CD8-positive, alpha-beta memory T cell (primary cell): ENCODE data around the gene USP47. TPM values are rescaled to one million over a fixed set of nuclear protein-coding genes. Genes with fewer than 3 reads are reported as not detected.

Experiments used
- CTCF ChIA-PET: fragments of 350-600 bp; sonication (Branson Sonifier 250); formaldehyde crosslinking; loops from one replicate; lab custom pipeline; 2021; ENCODE audit warnings: antibody characterized with exemption; lab: Charles Lee
- POLR2A ChIA-PET: fragments of 350-600 bp; sonication (Branson Sonifier 250); formaldehyde crosslinking; loops from one replicate; lab custom pipeline; 2021; ENCODE audit warnings: antibody characterized with exemption; lab: Charles Lee
- DNase-seq, 5 donors: peaks; one replicate each; pipeline versions ENCODE4 v3.0.0 to v3.0.0-alpha.2; 2020 to 2022; ENCODE audit warnings: mixed read lengths in 1 of 5
- H3K27ac ChIP-seq: one replicate; pipeline ENCODE4 v1.7.0; 2013; ENCODE audit warnings: low read depth, mild to moderate bottlenecking, low read length, moderate library complexity
- H3K27me3 ChIP-seq: 2 replicates; pipeline ENCODE4 v1.7.0; 2013; ENCODE audit warnings: low read length, mild to moderate bottlenecking; ENCODE audit not compliant: insufficient read depth, poor library complexity, severe bottlenecking
- H3K36me3 ChIP-seq: 2 replicates; pipeline ENCODE4 v1.7.0; 2013; ENCODE audit warnings: mild to moderate bottlenecking, low read length, moderate library complexity; ENCODE audit not compliant: insufficient read depth
- H3K4me1 ChIP-seq: 2 replicates; pipeline ENCODE4 v1.7.0; 2013; ENCODE audit warnings: mild to moderate bottlenecking, low read length, moderate library complexity; ENCODE audit not compliant: insufficient read depth
- H3K4me3 ChIP-seq: 2 replicates; pipeline ENCODE4 v1.7.0; 2013; ENCODE audit warnings: mild to moderate bottlenecking, low read length
- H3K9me3 ChIP-seq: 2 replicates; pipeline ENCODE4 v1.7.0; 2013; ENCODE audit warnings: mild to moderate bottlenecking, low read length
- H3K27ac Mint-ChIP-seq, 8 donors: one replicate each; pipeline ENCODE4 v1.8.0; 2020 to 2021; ENCODE audit warnings: mixed read lengths in 8 of 8, mild to moderate bottlenecking in 6 of 8, inconsistent platforms in 3 of 8, moderate library complexity in 3 of 8
- H3K27me3 Mint-ChIP-seq, 2 donors: one replicate each; pipeline ENCODE4 v1.8.0; 2020 to 2021; ENCODE audit warnings: mixed read lengths in 2 of 2, mild to moderate bottlenecking in 1 of 2, moderate library complexity in 1 of 2
- H3K36me3 Mint-ChIP-seq, 3 donors: one replicate each; pipeline ENCODE4 v1.8.0; 2020 to 2021; ENCODE audit warnings: mixed read lengths in 3 of 3, inconsistent platforms in 1 of 3, mild to moderate bottlenecking in 1 of 3
- H3K4me1 Mint-ChIP-seq, 3 donors: one replicate each; pipeline ENCODE4 v1.8.0; 2020 to 2021; ENCODE audit warnings: mixed read lengths in 3 of 3, inconsistent platforms in 1 of 3, mild to moderate bottlenecking in 1 of 3
- H3K4me3 Mint-ChIP-seq, 7 donors: one replicate each; pipeline ENCODE4 v1.8.0; 2020 to 2021; ENCODE audit warnings: mixed read lengths in 7 of 7, mild to moderate bottlenecking in 6 of 7, moderate library complexity in 4 of 7, inconsistent platforms in 2 of 7
- H3K9me3 Mint-ChIP-seq, 5 donors: one replicate each; pipeline ENCODE4 v1.8.0; 2020 to 2022; ENCODE audit warnings: mixed read lengths in 5 of 5, mild to moderate bottlenecking in 3 of 5, moderate library complexity in 2 of 5, inconsistent platforms in 1 of 5
- polyA plus RNA-seq: library from polyadenylated mRNA; unstranded; fragments of 300-500 nt; fragmentation: Illumina TruSeq; gene quantifications from one replicate; pipeline ENCODE4 v1.2.3, GENCODE V29; 2021
- total RNA-seq, 2 experiments: library from RNA; stranded (reverse); gene quantifications; one replicate each; pipeline ENCODE4 v1.2.3, GENCODE V29; 2021

Gene USP47
- total and polyA plus RNA-seq, 3 experiments from 2014 or later: 47.0 to 53.8 (median 50.2) TPM

DNA sequence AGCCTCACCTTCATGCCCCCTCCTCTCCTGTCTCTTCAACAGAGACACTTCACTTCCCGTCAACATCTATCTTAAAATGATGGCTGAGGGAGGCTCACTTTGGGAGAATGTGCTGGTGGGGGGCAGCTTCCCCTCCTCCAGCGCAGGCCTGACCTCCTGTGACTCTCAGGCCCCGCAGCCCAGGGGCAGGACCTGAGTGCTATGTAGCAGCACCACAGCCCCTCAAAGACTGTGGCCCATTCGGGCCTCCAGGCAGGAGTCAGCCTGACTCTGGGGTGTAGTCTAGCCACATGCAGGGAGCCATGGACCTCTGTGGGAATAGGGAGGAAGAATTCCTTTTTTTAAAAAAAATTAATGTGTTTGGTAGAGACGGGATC is 123.0 kb downstream of the USP47 start:
- peak overlapping the region in 2 of 8 donors; percentile 76 to 88 for H3K27ac Mint-ChIP-seq
- peaks cover 0 to 5% of the 10 kb centered on the region in 2 donors for H3K27me3 Mint-ChIP-seq
- no peak for DNase-seq
- Histone ChIP-seq H3K27ac (no peak overlapping the region), H3K27me3 (peaks cover 3% of the 10 kb centered on the region), H3K4me1 (peaks cover 22% of the 10 kb centered on the region), H3K9me3 (no peaks in the 10 kb centered on the region), H3K36me3 (no peaks in the 10 kb centered on the region), H3K4me3 (no peak overlapping the region)
- peaks cover 30 to 34% (median 32%) of the 10 kb centered on the region in 3 donors for H3K4me1 Mint-ChIP-seq
- no peak overlapping the region for H3K4me3 Mint-ChIP-seq
- CTCF ChIA-PET: no interaction called here
- H3K9me3 Mint-ChIP-seq: no peaks in the 10 kb centered on the region
- POLR2A ChIA-PET: no interaction called here
- peaks cover 0 to 3% (median 0%) of the 10 kb centered on the region in 3 donors for H3K36me3 Mint-ChIP-seq

DNA sequence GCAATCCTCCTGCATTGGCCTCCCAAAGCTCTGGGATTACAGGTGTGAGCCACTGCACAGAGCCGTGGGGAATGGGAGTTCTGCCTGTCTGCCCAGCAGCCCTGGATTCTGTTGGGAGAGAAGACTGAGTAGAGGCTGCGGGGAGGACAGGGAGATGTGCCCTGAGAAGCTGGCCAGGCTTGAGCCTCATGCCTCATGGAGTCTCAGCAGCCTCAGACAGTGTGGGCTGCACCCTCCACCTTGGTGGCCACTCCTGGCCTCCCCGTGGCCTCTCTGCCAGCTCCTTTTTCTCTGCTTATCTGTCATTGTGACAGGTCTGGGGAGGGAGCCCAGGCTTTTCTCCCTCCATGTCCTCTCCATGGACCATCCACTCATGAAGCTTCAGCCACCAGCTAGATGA is 123.4 kb downstream of the USP47 start:
- peaks cover 18% of the 10 kb centered on the region for H3K4me1 ChIP-seq
- ChIA-PET POLR2A (no interaction called here), CTCF (interaction anchor here (2.1 kb wide), 1 partner anchor 10 kb away, joined by 9 read pairs; no protein-coding TSS in a partner anchor)
- peaks cover 0 to 3% (median 0%) of the 10 kb centered on the region in 3 donors for H3K36me3 Mint-ChIP-seq
- peaks cover 26 to 30% (median 28%) of the 10 kb centered on the region in 3 donors for H3K4me1 Mint-ChIP-seq
- no peak for DNase-seq
- peaks cover 3% of the 10 kb centered on the region for H3K27me3 ChIP-seq
- peaks cover 0 to 5% of the 10 kb centered on the region in 2 donors for H3K27me3 Mint-ChIP-seq
- H3K9me3 ChIP-seq: no peaks in the 10 kb centered on the region
- H3K4me3 ChIP-seq: no peak overlapping the region
- H3K36me3 ChIP-seq: no peaks in the 10 kb centered on the region
- no peak overlapping the region for H3K27ac ChIP-seq
- no peak overlapping the region for H3K4me3 Mint-ChIP-seq
- H3K9me3 Mint-ChIP-seq: no peaks in the 10 kb centered on the region
- H3K27ac Mint-ChIP-seq: no peak overlapping the region

DNA sequence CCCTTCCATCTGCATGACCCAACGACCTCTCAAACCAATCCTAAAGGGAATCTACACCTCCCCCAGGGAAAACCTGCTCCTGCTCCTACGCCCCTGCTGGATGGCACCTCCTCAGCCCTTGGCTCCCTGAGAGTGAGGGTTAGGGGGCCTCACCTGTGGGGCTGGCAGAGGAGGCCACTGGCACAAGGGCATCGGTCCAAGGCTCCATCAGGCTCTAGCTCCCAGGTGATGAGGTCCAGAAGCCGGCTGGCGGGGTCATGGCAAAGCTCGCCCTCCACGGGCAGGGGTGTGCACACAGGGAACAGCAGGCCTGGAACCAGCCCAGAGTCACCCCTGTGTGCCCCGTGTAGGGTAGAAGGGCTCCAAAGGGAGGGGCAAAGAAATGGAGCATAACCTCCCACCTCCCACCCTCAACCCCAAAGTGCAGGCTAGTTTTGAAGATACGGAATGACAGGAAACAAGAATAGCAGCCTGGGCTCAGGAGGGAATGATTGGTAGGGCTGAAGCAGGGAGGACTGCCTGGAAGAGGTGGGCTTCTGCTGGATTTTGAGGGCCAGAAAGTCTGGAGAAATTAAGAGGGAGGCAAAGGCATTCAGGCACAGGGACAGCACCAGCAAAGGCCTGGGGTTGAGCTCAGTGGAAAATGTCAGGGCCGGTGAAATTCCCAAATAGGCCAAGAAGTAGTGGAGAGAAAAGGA is 124.0 kb downstream of the USP47 start:
- no peak overlapping the region for H3K27ac Mint-ChIP-seq

DNA sequence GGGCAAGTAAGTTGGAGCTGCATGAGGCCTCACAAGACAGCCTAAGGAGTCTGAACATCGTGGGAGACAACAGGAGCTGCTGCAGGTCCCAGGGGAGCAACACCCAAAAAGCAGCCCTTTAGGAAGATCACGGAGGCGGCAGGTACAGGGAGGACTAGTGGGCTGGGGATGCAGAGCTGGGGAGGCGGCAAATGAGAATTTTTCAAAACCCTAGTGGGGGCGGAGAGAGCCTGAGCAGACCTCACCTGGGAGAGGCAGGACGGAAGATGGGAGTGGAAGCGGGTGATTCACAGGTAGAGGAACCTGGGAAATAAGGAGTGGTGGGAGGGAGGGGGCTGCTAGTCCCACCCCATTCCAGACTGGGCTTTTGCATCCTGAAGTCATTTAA is 124.6 kb downstream of the USP47 start:
- no peaks in the 10 kb centered on the region for H3K36me3 ChIP-seq
- H3K4me3 ChIP-seq: no peak overlapping the region
- H3K4me3 Mint-ChIP-seq: no peak overlapping the region
- no peaks in the 10 kb centered on the region for H3K9me3 Mint-ChIP-seq
- peaks cover 0 to 3% (median 0%) of the 10 kb centered on the region in 3 donors for H3K36me3 Mint-ChIP-seq
- no peak overlapping the region for H3K27ac ChIP-seq
- no peak for DNase-seq
- H3K27ac Mint-ChIP-seq: no peak overlapping the region
- peaks cover 3% of the 10 kb centered on the region for H3K27me3 ChIP-seq
- H3K27me3 Mint-ChIP-seq: peaks cover 0 to 4% of the 10 kb centered on the region in 2 donors
- ChIA-PET POLR2A (no interaction called here), CTCF (interaction anchor here (0.9 to 2.1 kb wide), 11 partner anchors 8 to 168 kb away, joined by 3 to 11 read pairs (median 4); no protein-coding TSS in a partner anchor)
- no peaks in the 10 kb centered on the region for H3K9me3 ChIP-seq
- peaks cover 6% of the 10 kb centered on the region for H3K4me1 ChIP-seq
- peaks cover 15 to 18% (median 17%) of the 10 kb centered on the region in 3 donors for H3K4me1 Mint-ChIP-seq

More for the DNA sequence above, 124.0 kb downstream of the USP47 start:
- Histone ChIP-seq H3K36me3 (no peaks in the 10 kb centered on the region), H3K9me3 (no peaks in the 10 kb centered on the region), H3K4me1 (peaks cover 11% of the 10 kb centered on the region), H3K27ac (no peak overlapping the region), H3K4me3 (no peak overlapping the region), H3K27me3 (peaks cover 3% of the 10 kb centered on the region)
- ChIA-PET POLR2A (no interaction called here), CTCF (interaction anchor here (0.9 to 2.1 kb wide), 7 partner anchors 11 to 78 kb away, joined by 3 to 11 read pairs (median 6); no protein-coding TSS in a partner anchor)
- Mint-ChIP-seq H3K4me1 (peaks cover 20 to 24% (median 22%) of the 10 kb centered on the region in 3 donors), H3K27me3 (peaks cover 0 to 4% of the 10 kb centered on the region in 2 donors), H3K9me3 (no peaks in the 10 kb centered on the region), H3K4me3 (no peak overlapping the region), H3K36me3 (peaks cover 0 to 3% (median 0%) of the 10 kb centered on the region in 3 donors)
- no peak for DNase-seq

DNA sequence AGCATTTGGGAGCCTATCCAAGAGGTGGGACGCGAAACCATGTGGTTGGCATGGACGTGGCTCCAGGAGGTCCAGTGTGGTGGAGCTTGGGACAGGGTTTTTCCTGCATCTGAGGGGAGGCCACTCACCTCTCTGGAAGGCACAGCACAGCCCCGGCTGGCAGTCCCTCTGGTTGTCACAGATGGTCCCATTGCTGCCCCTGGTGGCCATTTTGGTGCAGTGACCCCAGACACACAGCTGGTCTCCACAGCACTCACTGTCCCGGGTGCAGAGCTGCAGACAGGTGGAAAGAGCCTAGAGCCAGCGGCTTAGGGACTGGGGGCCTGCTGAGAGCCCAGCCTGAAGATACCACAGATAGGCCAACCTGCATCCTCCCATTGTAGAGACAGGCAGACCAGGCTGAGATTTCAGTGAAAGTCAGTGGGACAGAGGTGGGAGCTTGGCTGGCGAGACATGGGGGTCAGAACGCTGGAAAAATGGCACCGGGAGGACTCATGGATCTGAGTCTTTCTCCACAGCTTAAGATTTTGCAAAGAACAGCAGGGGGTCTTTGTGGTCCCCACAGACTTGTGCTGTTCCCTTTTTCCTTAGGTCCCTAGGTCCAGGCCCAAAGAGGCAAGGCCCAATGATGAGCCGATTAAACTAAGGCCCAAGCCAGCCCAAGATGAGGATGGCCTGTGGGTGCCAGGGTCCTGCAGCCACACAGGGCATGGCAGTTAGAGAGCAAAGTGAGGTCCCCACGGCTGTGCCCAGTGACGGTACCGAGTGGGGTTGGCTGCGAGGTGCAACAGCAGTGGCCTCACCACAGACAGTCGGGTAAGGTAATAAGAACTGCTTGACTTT is 125.3 kb downstream of the USP47 start:
- Mint-ChIP-seq H3K9me3 (no peaks in the 10 kb centered on the region), H3K4me3 (no peak overlapping the region), H3K27me3 (peaks cover 0 to 4% of the 10 kb centered on the region in 2 donors), H3K36me3 (peaks cover 0 to 3% (median 0%) of the 10 kb centered on the region in 3 donors), H3K4me1 (peaks cover 10 to 11% (median 10%) of the 10 kb centered on the region in 3 donors), H3K27ac (peak overlapping the region in 2 of 8 donors; percentile 6 to 79)
- POLR2A ChIA-PET: no interaction called here
- H3K9me3 ChIP-seq: no peaks in the 10 kb centered on the region
- no peaks in the 10 kb centered on the region for H3K36me3 ChIP-seq
- peaks cover 3% of the 10 kb centered on the region for H3K27me3 ChIP-seq
- no peak overlapping the region for H3K27ac ChIP-seq
- no peaks in the 10 kb centered on the region for H3K4me1 ChIP-seq
- CTCF ChIA-PET: interaction anchor here (0.8 to 2.1 kb wide), 12 partner anchors 9 to 168 kb away, joined by 3 to 11 read pairs (median 4); no protein-coding TSS in a partner anchor
- DNase-seq: peak; percentile 45 to 78 (median 51)
- H3K4me3 ChIP-seq: no peak overlapping the region

DNA sequence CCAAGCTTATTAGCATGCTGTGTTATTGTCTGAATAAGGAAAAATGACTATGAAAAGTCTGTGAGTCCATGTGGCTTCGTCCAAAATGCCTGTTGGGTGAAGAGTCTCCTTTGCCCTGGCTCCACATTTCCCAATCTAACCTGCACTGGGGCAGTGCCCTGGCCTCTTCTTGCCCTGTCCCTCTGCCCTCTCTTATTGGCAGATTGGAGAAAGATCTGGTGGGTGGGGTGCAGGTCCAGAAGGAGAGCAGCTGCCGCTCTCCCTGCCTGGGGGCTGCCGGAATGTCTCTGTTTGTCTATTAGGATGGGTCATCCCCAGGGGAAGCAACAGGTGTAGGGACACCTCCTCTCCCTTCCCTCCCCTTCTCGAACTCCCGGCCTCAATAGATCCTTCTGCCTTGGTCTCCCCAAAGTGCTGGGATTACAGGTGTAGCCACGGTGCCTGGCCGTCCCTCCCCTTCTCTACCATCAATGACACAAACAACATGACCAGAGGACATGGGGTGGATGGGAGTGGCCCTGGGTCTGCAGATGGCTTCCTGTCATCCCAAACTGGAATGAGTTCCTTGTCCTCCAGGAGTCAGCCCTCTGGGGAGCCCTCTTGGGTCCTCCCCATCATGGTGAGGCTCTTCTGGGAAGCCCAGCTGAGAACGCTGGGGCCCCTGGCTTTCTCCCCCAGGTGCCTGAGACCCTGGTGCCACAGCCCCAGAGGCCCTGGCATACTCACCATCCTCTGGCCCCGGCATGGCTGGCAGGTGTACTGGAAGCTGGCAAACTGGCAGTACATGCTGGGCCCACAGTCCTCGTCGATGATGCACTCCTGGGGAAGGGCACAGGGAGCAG is 126.1 kb downstream of the USP47 start:
- Histone ChIP-seq H3K36me3 (no peaks in the 10 kb centered on the region), H3K27ac (no peak overlapping the region), H3K9me3 (no peaks in the 10 kb centered on the region), H3K27me3 (peaks cover 3% of the 10 kb centered on the region), H3K4me1 (no peaks in the 10 kb centered on the region), H3K4me3 (no peak overlapping the region)
- H3K9me3 Mint-ChIP-seq: no peaks in the 10 kb centered on the region
- ChIA-PET CTCF (interaction anchor here (0.8 to 2.1 kb wide), 6 partner anchors 10 to 169 kb away, joined by 3 to 11 read pairs (median 5); no protein-coding TSS in a partner anchor), POLR2A (no interaction called here)
- H3K27ac Mint-ChIP-seq: no peak overlapping the region
- H3K4me1 Mint-ChIP-seq: peaks cover 4 to 5% (median 5%) of the 10 kb centered on the region in 3 donors
- DNase-seq: no peak
- peaks cover 0 to 3% (median 0%) of the 10 kb centered on the region in 3 donors for H3K36me3 Mint-ChIP-seq
- no peak overlapping the region for H3K4me3 Mint-ChIP-seq
- peaks cover 0 to 4% of the 10 kb centered on the region in 2 donors for H3K27me3 Mint-ChIP-seq

DNA sequence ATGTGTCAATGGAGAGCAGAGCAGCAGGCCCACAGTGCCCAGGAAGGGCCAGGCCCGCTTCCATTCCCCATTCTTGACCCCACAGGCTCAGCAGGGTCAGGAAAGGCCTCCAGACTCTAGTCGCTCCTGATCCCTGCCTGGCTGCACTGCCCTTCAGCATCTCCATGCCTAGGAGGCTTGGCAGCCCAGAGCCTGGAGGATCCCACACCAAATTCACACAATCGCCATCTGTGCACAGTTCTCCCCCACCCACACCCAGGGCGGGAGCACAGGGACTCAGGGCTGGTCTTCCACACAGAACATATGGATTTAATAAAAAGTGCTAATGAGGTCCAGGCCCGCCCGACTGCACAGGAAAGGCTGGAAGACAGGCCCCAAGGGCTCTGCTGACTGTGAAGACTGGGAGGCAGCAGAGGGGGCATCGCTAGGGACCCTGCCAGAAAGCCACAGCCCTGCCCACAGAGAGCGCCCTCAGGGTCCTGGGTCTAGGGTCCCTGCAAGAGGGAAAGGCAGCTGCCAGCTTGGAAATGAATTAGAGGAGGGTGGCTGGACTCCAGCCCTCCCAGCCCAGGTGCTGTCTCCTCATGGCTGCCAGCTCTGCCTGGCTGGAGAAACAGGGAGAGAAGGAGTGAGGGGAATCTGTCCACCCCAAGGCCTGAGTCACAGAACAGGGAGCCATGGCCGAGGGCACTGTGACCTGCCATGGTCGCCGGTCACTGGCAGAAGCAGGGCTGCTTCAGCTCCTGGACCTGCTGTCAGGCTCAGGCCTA is 126.9 kb downstream of the USP47 start:
- Histone ChIP-seq H3K27ac (no peak overlapping the region), H3K4me1 (no peaks in the 10 kb centered on the region), H3K9me3 (no peaks in the 10 kb centered on the region), H3K4me3 (no peak overlapping the region), H3K27me3 (peaks cover 3% of the 10 kb centered on the region), H3K36me3 (no peaks in the 10 kb centered on the region)
- DNase-seq: no peak
- Mint-ChIP-seq H3K27ac (no peak overlapping the region), H3K9me3 (no peaks in the 10 kb centered on the region), H3K36me3 (peaks cover 0 to 3% (median 0%) of the 10 kb centered on the region in 3 donors), H3K27me3 (peaks cover 0 to 4% of the 10 kb centered on the region in 2 donors), H3K4me1 (peaks cover 4 to 5% (median 5%) of the 10 kb centered on the region in 3 donors), H3K4me3 (no peak overlapping the region)
- CTCF ChIA-PET: no interaction called here
- POLR2A ChIA-PET: no interaction called here
